Kidney (tissue), 14 donors: ENCODE measurements around the gene SPEM3. TPM values are rescaled to one million over a fixed set of nuclear protein-coding genes. Genes with fewer than 3 reads are reported as not detected.
A peak's percentile ranks its signal among the peaks of the same experiment; 100 is the strongest.

Experiments
- DNase-seq, 5 donors: peaks; one replicate each; pipeline ENCODE4 v3.0.0-alpha.2; 2013 to 2020
- FAIRE-seq: peaks from 2 replicates; lab custom pipeline; 2012; peaks lifted over from hg19 to GRCh38; lab: Jason Lieb, UNC
- H3K27ac ChIP-seq, 2 donors: one replicate each; pipeline ENCODE4 v1.7.0; 2013; ENCODE audit warnings: low read depth in 2 of 2, low read length in 2 of 2, inconsistent platforms in 1 of 2
- H3K27me3 ChIP-seq: one replicate; pipeline ENCODE4 v1.7.1; 2013; ENCODE audit warnings: low read length, inconsistent platforms; ENCODE audit not compliant: control insufficient read depth, insufficient read depth
- H3K36me3 ChIP-seq, 3 donors: one replicate each; pipeline versions ENCODE4 v1.7.0 to v1.7.1; 2013; ENCODE audit warnings: low read length in 3 of 3, control low read depth in 1 of 3, inconsistent platforms in 1 of 3; ENCODE audit not compliant: insufficient read depth in 3 of 3, control insufficient read depth in 2 of 3
- H3K4me1 ChIP-seq, 3 donors: one replicate each; pipeline versions ENCODE4 v1.7.0 to v1.7.1; 2013; ENCODE audit warnings: low read length in 3 of 3, inconsistent platforms in 1 of 3, low read depth in 1 of 3; ENCODE audit not compliant: control insufficient read depth in 2 of 3, insufficient read depth in 2 of 3
- H3K4me3 ChIP-seq, 3 donors: one replicate each; pipeline versions ENCODE4 v1.7.0 to v1.8.1; 2013; ENCODE audit warnings: low read length in 3 of 3, control low read depth in 1 of 3, inconsistent platforms in 1 of 3
- H3K9ac ChIP-seq, 3 donors: one replicate each; pipeline versions ENCODE4 v1.7.0 to v1.7.1; 2013; ENCODE audit warnings: low read length in 3 of 3, control low read depth in 1 of 3, inconsistent platforms in 1 of 3
- H3K9me3 ChIP-seq, 3 donors: one replicate each; pipeline versions ENCODE4 v1.7.0 to v1.7.1; 2013; ENCODE audit warnings: low read length in 3 of 3, control low read depth in 1 of 3, inconsistent platforms in 1 of 3; ENCODE audit not compliant: control insufficient read depth in 2 of 3, insufficient read depth in 1 of 3
- CTCF ChIP-seq: IDR thresholded peaks from 3 replicates; pipeline ENCODE4 v1.5.1; 2012; ENCODE audit warnings: mild to moderate bottlenecking, moderate library complexity, borderline replicate concordance; ENCODE audit not compliant: insufficient read depth; ENCODE audit errors: extremely low read depth
- intact Hi-C: fragments of 100-400 bp; cut with DNase I; formaldehyde crosslinking; loops from one replicate; pipeline ENCODE4 v1.11.1; 2022
- polyA plus RNA-seq: library from polyadenylated mRNA; stranded (reverse); fragments of 350-450 nt; fragmentation: Illumina TruSeq; extraction: RNeasy Lipid Tissue Mini Kit (QIAGEN cat#74804); gene quantifications from one replicate; pipeline ENCODE4 v1.2.3, GENCODE V29; 2014; ENCODE audit warnings: low read depth, low replicate concordance; ENCODE audit not compliant: insufficient read depth
- total RNA-seq: library from RNA; stranded (reverse); fragmentation: NEBNext Ultra II Directional; extraction: Animal tissue kit (Norgen Biotek cat#: 25700); gene quantifications from one replicate; pipeline ENCODE4 v1.2.1, GENCODE V29; 2021
- donor health status: control.
- donor health status: control.
- donor health status: control.
- donor health status: control.
- donor health status: control.
- donor health status: DM: yes; HTN: yes; CAD: no.
- donor health status: Normal renal cell carcinoma (clear cell type).

The SPEM3 gene
- total and polyA plus RNA-seq, 2 donors from 2014 or later = not detected

GRCh38 chr17:7462474-7463371 is 34.1 kb downstream of the SPEM3 start:
- FAIRE-seq (no peak), DNase-seq (peak in 1 of 5 donors; percentile 75)
- Histone ChIP-seq H3K27me3 (no peaks in the 10 kb centered on the region), H3K27ac (no peak overlapping the region), H3K9ac (no peak overlapping the region), H3K4me1 (peaks cover 0 to 4% (median 3%) of the 10 kb centered on the region in 3 donors), H3K9me3 (no peaks in the 10 kb centered on the region), H3K36me3 (peaks cover 0 to 9% (median 5%) of the 10 kb centered on the region in 3 donors), H3K4me3 (no peak overlapping the region)
- no peak for TF ChIP-seq CTCF
- intact Hi-C loops = no loop called here

GRCh38 chr17:7463372-7463846 is 34.8 kb downstream of the SPEM3 start:
- intact Hi-C loops = no loop called here
- no peak for FAIRE-seq
- no peak for DNase-seq
- no peak overlapping the region for H3K9ac ChIP-seq
- no peak overlapping the region for H3K27ac ChIP-seq
- H3K27me3 ChIP-seq = no peaks in the 10 kb centered on the region
- H3K36me3 ChIP-seq = peaks cover 0 to 9% (median 5%) of the 10 kb centered on the region in 3 donors
- no peak overlapping the region for H3K4me3 ChIP-seq
- no peaks in the 10 kb centered on the region for H3K9me3 ChIP-seq
- TF ChIP-seq CTCF = no peak
- peaks cover 0 to 4% (median 3%) of the 10 kb centered on the region in 3 donors for H3K4me1 ChIP-seq

GRCh38 chr17:7464081-7464480 is 35.4 kb downstream of the SPEM3 start:
- no peak overlapping the region for H3K27ac ChIP-seq
- H3K9ac ChIP-seq = no peak overlapping the region
- H3K4me1 ChIP-seq = peaks cover 0 to 6% (median 4%) of the 10 kb centered on the region in 3 donors
- DNase-seq (no peak), FAIRE-seq (no peak)
- intact Hi-C loops = no loop called here
- H3K9me3 ChIP-seq = no peaks in the 10 kb centered on the region
- H3K4me3 ChIP-seq = no peak overlapping the region
- peaks cover 0 to 9% (median 5%) of the 10 kb centered on the region in 3 donors for H3K36me3 ChIP-seq
- no peaks in the 10 kb centered on the region for H3K27me3 ChIP-seq
- no peak for TF ChIP-seq CTCF
